ENCODE results near the gene LRRC4C. TPM values are rescaled to one million over a fixed set of nuclear protein-coding genes. Genes with fewer than 3 reads are reported as not detected.

Gene LRRC4C
- total RNA-seq, 1 experiment from 2014 or later, result 0.15 TPM

DNA sequence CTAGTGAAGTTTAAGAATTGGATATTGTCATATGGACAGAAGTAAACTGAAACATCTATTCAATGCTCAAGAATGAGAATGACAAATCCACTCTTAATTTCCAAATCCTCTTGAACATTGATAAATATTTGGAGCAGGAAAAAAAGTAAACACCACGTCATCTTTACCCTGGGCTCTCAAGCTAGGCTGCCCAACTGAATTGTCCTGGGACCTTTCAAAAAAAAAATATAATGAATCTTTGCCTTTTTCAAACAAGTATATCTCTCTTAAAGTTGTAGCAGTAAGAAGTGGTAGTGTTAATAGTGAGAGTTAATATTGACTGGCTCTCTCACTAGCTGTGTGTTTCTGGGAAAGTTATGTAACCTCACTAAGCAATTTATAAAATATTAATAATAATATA lies 374.3 kb downstream of the LRRC4C start:
- Histone ChIP-seq H3K27ac (ENCODE audit: low read length) (no peak overlapping the region), H3K4me1 (ENCODE audit: control insufficient read depth, insufficient read depth, low read length) (no peaks in the 10 kb centered on the region), H3K4me3 (ENCODE audit: low read depth in 2 of 2, low read length in 2 of 2) (no peak overlapping the region), H3K9me3 (ENCODE audit: control insufficient read depth, insufficient read depth, low read depth, low read length) (no peaks in the 10 kb centered on the region), H3K27me3 (ENCODE audit: control insufficient read depth, insufficient read depth, low read length) (no peaks in the 10 kb centered on the region), H3K36me3 (ENCODE audit: control insufficient read depth, insufficient read depth, low read length) (no peaks in the 10 kb centered on the region)
- DNase-seq (ENCODE audit: low read depth, low spot score), result no peak
- in situ Hi-C loops (cut with HindIII; ENCODE audit: low pct_unique_long_range_greater_than_20kb, low sequenced_read_pairs), result no loop called here
- intact Hi-C loops (cut with micrococcal nuclease; ENCODE audit: unreplicated experiment), result no loop called here
- no peak for ATAC-seq
- TF ChIP-seq POLR2AphosphoS5 (IDR thresholded peaks at IDR 0.05; ENCODE audit: low read depth, low read length) (no peak), TCF7L2 (IDR thresholded peaks at IDR 0.05; ENCODE audit: low read depth, low read length) (no peak), SIN3A (IDR thresholded peaks at IDR 0.05; ENCODE audit: borderline replicate concordance, insufficient read depth, low read depth, low read length) (no peak), CTCF (IDR thresholded peaks at IDR 0.05) (no peak), REST (IDR thresholded peaks at IDR 0.05; ENCODE audit: insufficient read depth in 1 of 2, low read depth in 2 of 2, low read length in 1 of 2) (no peak)
- CTCF ChIA-PET, result no interaction called here
- BruUV-seq (replicated peaks), result no TSS peak
- POLR2A ChIA-PET, result no interaction called here

- no peak overlapping the region for H3K4me3 ChIP-seq (ENCODE audit: low read depth in 2 of 2, low read length in 2 of 2)
- no peak for TF ChIP-seq REST (IDR thresholded peaks at IDR 0.05; ENCODE audit: insufficient read depth in 1 of 2, low read depth in 2 of 2, low read length in 1 of 2)
- TF ChIP-seq SIN3A (IDR thresholded peaks at IDR 0.05; ENCODE audit: borderline replicate concordance, insufficient read depth, low read depth, low read length), result no peak
- TF ChIP-seq POLR2AphosphoS5 (IDR thresholded peaks at IDR 0.05; ENCODE audit: low read depth, low read length), result no peak
- no peak for TF ChIP-seq CTCF (IDR thresholded peaks at IDR 0.05)
- TF ChIP-seq TCF7L2 (IDR thresholded peaks at IDR 0.05; ENCODE audit: low read depth, low read length), result no peak
- CTCF ChIA-PET, result no interaction called here
- no peaks in the 10 kb centered on the region for H3K27me3 ChIP-seq (ENCODE audit: control insufficient read depth, insufficient read depth, low read length)
- intact Hi-C loops (cut with micrococcal nuclease; ENCODE audit: unreplicated experiment) (no loop called here), in situ Hi-C loops (cut with HindIII; ENCODE audit: low pct_unique_long_range_greater_than_20kb, low sequenced_read_pairs) (no loop called here)
- no peak for DNase-seq (ENCODE audit: low read depth, low spot score)
- ATAC-seq, result no peak
- no peaks in the 10 kb centered on the region for H3K9me3 ChIP-seq (ENCODE audit: control insufficient read depth, insufficient read depth, low read depth, low read length)
- POLR2A ChIA-PET, result no interaction called here
- no TSS peak for BruUV-seq (replicated peaks)
- H3K36me3 ChIP-seq (ENCODE audit: control insufficient read depth, insufficient read depth, low read length), result no peaks in the 10 kb centered on the region
- no peaks in the 10 kb centered on the region for H3K4me1 ChIP-seq (ENCODE audit: control insufficient read depth, insufficient read depth, low read length)
- H3K27ac ChIP-seq (ENCODE audit: low read length), result no peak overlapping the region
Observed at GRCh38 chr11:41081756-41082285, 377.6 kb downstream of the LRRC4C start.

All from Panc1 (cell line).